Epithelial cell of proximal tubule (primary cell): ENCODE results near the gene C3orf70. TPM values are rescaled to one million over a fixed set of nuclear protein-coding genes. Genes with fewer than 3 reads are reported as not detected.

Experiments
- DNase-seq: peaks from one replicate; pipeline ENCODE4 v3.0.0-alpha.2; 2011; ENCODE audit warnings: low read depth
- H3K4me3 ChIP-seq: 2 replicates; pipeline ENCODE4 v1.5.1; 2011; ENCODE audit warnings: low read depth, mild to moderate bottlenecking, low read length
- total RNA-seq: library from RNA; depleted of rRNA; stranded (reverse); fragments of >200 nt; gene quantifications from 2 replicates; pipeline ENCODE4 v1.2.3, GENCODE V29; 2015
- TF ChIP-seq, protein P1 (sequence below): conservative IDR thresholded peaks from 2 replicates; pipeline ENCODE4 v1.5.1; 2012; ENCODE audit warnings: low read depth, mild to moderate bottlenecking, low read length

C3orf70 gene
- total RNA-seq, 1 donor from 2014 or later, result 0.63 TPM

DNA sequence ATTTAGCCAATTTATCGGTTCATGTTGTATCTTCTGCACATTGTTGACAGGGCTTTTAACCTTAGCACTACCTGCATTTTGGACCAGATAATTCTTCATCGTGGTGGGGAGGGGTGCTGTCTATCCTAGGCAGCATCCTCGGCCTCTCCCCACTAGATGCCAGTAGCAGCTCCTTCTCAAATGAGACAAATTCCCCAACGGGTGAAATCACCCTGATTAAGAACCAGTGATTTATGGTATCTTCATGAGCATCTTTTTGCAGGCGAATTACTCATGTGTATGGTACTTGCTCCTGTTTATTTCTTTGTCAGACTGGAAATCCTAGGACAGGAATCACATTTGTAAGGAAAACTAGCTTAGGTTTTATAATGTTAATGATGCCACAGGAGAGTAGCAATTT, 68.0 kb downstream of the C3orf70 start:
- TF ChIP-seq, protein P1, sequence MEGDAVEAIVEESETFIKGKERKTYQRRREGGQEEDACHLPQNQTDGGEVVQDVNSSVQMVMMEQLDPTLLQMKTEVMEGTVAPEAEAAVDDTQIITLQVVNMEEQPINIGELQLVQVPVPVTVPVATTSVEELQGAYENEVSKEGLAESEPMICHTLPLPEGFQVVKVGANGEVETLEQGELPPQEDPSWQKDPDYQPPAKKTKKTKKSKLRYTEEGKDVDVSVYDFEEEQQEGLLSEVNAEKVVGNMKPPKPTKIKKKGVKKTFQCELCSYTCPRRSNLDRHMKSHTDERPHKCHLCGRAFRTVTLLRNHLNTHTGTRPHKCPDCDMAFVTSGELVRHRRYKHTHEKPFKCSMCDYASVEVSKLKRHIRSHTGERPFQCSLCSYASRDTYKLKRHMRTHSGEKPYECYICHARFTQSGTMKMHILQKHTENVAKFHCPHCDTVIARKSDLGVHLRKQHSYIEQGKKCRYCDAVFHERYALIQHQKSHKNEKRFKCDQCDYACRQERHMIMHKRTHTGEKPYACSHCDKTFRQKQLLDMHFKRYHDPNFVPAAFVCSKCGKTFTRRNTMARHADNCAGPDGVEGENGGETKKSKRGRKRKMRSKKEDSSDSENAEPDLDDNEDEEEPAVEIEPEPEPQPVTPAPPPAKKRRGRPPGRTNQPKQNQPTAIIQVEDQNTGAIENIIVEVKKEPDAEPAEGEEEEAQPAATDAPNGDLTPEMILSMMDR, result peak; percentile 8
- no peak overlapping the region for H3K4me3 ChIP-seq
- DNase-seq, result no peak

DNA sequence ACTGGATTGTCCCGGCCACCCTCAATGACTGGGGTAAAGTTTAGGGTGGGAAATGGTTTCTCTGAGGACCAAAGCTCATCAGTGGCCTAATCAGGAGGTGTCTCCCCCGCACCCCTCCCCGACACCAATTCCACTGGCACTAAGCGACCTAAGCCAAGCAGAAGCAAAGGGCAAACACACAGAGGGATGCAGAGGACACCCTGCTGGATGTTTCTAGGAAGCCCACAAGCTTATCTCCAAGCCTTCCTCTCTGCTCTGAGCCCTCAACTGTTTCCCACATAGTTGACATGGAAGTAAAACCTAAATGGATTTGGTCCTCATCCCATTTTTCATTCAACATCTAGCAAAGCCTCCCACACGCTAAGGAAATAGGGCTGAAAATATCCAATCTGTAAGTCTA, 68.5 kb downstream of the C3orf70 start:
- no peak overlapping the region for H3K4me3 ChIP-seq
- TF ChIP-seq, protein P1, result no peak
- no peak for DNase-seq

DNA sequence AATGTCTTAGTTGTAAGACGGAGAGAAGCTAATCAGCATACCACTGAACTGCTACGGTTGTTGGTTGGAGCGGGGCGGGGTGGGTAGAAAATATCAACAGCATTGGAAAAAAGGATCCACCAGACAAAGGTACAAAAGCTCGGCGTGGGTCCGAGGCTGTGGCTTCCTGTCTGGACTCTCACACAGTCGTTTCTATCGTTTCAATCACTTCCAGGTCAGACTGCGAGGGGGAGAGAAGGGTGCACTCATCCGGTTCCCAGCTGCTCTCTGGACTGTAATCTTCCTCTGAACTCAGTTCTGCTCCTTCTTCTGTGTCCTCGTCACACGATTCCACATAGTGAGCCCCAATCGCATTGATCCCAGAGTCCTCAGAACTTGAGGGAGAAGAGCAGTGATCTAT, 70.0 kb downstream of the C3orf70 start:
- DNase-seq, result no peak
- H3K4me3 ChIP-seq, result no peak overlapping the region
- TF ChIP-seq, protein P1, result no peak

DNA sequence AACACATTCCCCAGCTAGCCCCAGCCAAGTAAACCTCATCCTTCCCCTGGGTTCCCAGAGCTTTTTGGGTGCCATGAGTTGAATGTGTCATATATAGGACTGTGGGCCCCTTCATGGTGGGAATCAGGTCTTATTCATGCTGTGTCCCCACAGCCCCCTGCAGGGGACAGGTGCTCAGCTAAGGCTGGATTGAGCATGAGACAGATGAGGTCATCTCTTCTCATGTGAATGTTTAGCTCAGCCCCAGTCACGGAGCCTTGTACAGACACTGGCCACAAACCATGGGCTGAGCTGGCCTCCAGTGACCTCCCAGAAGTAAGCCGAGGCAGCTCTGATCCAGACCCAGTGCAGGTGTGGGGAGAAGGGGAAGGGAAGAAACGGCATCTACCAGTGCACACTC, 70.7 kb downstream of the C3orf70 start:
- no peak overlapping the region for H3K4me3 ChIP-seq
- TF ChIP-seq, protein P1, result peak; percentile 15
- peak; percentile 19 for DNase-seq

DNA sequence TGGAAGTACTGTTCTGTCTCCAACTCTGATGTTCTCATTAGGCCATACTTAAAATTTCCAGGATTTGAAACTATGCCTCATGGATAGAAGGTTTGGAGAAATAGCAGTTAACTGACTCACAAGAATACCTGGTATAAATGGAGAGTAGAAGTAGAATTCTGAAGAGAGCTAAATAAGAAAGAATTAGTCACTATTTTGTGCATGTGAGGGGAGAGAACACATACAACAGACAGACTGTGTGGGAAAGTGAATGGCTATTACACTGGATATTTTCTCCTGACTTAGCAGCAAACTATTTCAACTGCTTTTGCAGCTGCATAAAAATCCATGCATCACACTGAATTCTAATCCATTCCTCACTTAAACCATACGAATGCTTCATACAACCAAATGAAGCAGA, 71.3 kb downstream of the C3orf70 start:
- peak; percentile 4 for DNase-seq
- TF ChIP-seq, protein P1, result no peak
- no peak overlapping the region for H3K4me3 ChIP-seq

DNA sequence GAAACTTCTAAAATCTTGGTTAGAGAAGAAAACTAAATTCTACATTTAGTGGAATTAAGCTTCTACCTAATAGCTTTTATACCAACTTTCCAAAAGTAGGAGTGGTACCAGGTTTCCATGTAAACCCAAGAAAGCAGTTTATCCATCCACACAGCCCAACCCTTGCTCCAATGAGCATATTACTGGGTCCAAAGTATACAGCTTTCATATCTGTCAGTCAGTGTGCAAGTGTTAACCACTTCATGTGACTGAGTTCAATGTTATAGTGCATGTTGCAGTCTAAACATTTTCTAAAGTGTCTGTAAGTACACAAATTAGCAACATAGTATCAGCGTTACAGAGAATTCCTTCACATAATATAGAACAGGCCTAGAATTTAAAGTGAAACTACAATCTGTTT, 73.2 kb downstream of the C3orf70 start:
- DNase-seq, result no peak
- TF ChIP-seq, protein P1, result no peak
- no peak overlapping the region for H3K4me3 ChIP-seq

DNA sequence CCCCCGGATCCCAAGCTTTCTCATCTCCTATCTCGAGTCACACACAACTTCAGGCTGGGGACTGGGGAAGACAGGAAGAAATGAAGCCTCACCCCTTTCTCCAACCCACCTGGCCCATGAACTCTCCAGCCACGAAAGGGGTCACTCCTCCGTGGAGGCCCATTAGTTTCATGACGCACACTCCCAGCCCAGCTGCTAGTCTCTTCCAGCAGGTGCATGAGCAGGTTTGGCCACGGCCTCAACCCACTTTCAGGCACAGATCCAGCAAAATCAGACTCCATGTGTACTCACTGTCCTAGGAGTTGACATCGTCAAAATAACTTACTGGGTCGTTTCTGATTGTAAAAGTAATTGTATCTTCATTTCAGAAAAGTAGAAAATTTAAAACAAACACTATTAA, 76.6 kb downstream of the C3orf70 start:
- TF ChIP-seq, protein P1, result no peak

More for the DNA sequence above, 76.6 kb downstream of the C3orf70 start:
- H3K4me3 ChIP-seq, result no peak overlapping the region
- DNase-seq, result no peak
